Endodermal cell (in vitro differentiated cells): Measurements from ENCODE around the gene RALBP1. TPM values are rescaled to one million over a fixed set of nuclear protein-coding genes. Genes with fewer than 3 reads are reported as not detected.

Source experiments
- DNase-seq: peaks from one replicate; pipeline ENCODE4 v3.0.0-alpha.2; 2017
- H3K27ac ChIP-seq: 2 replicates; pipeline ENCODE4 v1.5.1; 2013; ENCODE audit warnings: mild to moderate bottlenecking, low read depth, low read length, moderate library complexity
- H3K27me3 ChIP-seq: 2 replicates; pipeline ENCODE4 v1.6.1; 2013; ENCODE audit warnings: mild to moderate bottlenecking, low read length, moderate library complexity; ENCODE audit not compliant: insufficient read depth, control insufficient read depth, poor library complexity, severe bottlenecking
- H3K36me3 ChIP-seq: 2 replicates; pipeline ENCODE4 v1.7.0; 2013; ENCODE audit warnings: mild to moderate bottlenecking, low read length, moderate library complexity; ENCODE audit not compliant: control insufficient read depth, insufficient read depth
- H3K4me1 ChIP-seq: one replicate; pipeline ENCODE4 v1.7.0; 2013; ENCODE audit warnings: low read length; ENCODE audit not compliant: control insufficient read depth, insufficient read depth
- H3K4me3 ChIP-seq: 2 replicates; pipeline ENCODE4 v1.5.1; 2013; ENCODE audit warnings: mild to moderate bottlenecking, low read length, moderate library complexity
- H3K9ac ChIP-seq: 2 replicates; pipeline ENCODE4 v1.6.1; 2013; ENCODE audit warnings: mild to moderate bottlenecking, low read length, moderate library complexity; ENCODE audit not compliant: poor library complexity, severe bottlenecking; ENCODE audit errors: extremely low read depth
- H3K9me3 ChIP-seq: 2 replicates; pipeline ENCODE4 v1.6.1; 2013; ENCODE audit warnings: mild to moderate bottlenecking, low read length, moderate library complexity; ENCODE audit not compliant: control insufficient read depth
- H3K27ac Mint-ChIP-seq: 2 replicates; pipeline ENCODE4 v1.8.0; 2020; ENCODE audit warnings: mixed read lengths
- H3K27me3 Mint-ChIP-seq: 2 replicates; pipeline ENCODE4 v1.8.0; 2021; ENCODE audit warnings: mild to moderate bottlenecking, mixed read lengths; ENCODE audit not compliant: insufficient read depth
- H3K36me3 Mint-ChIP-seq: 2 replicates; pipeline ENCODE4 v1.8.0; 2020; ENCODE audit warnings: low read depth, mixed read lengths
- H3K4me1 Mint-ChIP-seq: 2 replicates; pipeline ENCODE4 v1.8.0; 2020; ENCODE audit warnings: mixed read lengths
- H3K4me3 Mint-ChIP-seq: 2 replicates; pipeline ENCODE4 v1.8.0; 2020; ENCODE audit warnings: mild to moderate bottlenecking, moderate library complexity, mixed read lengths
- H3K9me3 Mint-ChIP-seq: 2 replicates; pipeline ENCODE4 v1.8.0; 2020; ENCODE audit warnings: mild to moderate bottlenecking, mixed read lengths
- CTCF ChIP-seq: fragments of 200-600 bp; sonication (generic); conservative IDR thresholded peaks from 2 replicates; pipeline ENCODE4 v1.5.0; 2021; ENCODE audit warnings: antibody characterized with exemption, mild to moderate bottlenecking
- WGBS, 2 experiments: methylation state at CpG; one replicate each; pipeline versions ENCODE4 v1.1.5 to v1.1.7; 2013; ENCODE audit warnings: missing lambda C conversion rate in 2 of 2, mixed read lengths in 1 of 2; ENCODE audit not compliant: insufficient coverage in 1 of 2, insufficient read length in 1 of 2; 5-methylcytosine and 5-hydroxymethylcytosine counted together
- total RNA-seq, 2 donors: library from RNA; stranded (reverse); fragmentation: NEBNext Ultra II Directional in 1 of 2; extraction: Animal tissue kit (Norgen Biotek cat#: 25700) in 1 of 2; gene quantifications; 2 replicates in 1 of 2; 3 replicates in 1 of 2; pipeline ENCODE4 v1.2.1, GENCODE V29; 2021

The RALBP1 gene
- total RNA-seq, 2 donors from 2014 or later = 60.5 to 64.9 TPM

- Mint-ChIP-seq H3K4me1 (no peaks in the 10 kb centered on the region), H3K27me3 (no peaks in the 10 kb centered on the region), H3K27ac (no peak overlapping the region), H3K9me3 (no peaks in the 10 kb centered on the region), H3K36me3 (peaks cover 48% of the 10 kb centered on the region), H3K4me3 (no peak overlapping the region)
- DNase-seq = no peak
- TF ChIP-seq CTCF = no peak
- Histone ChIP-seq H3K9ac (no peak overlapping the region), H3K27ac (no peak overlapping the region), H3K36me3 (peaks cover 85% of the 10 kb centered on the region), H3K4me3 (no peak overlapping the region), H3K9me3 (no peaks in the 10 kb centered on the region), H3K4me1 (no peaks in the 10 kb centered on the region), H3K27me3 (no peaks in the 10 kb centered on the region)
Measured at GRCh38 chr18:9568186-9568585, 92.9 kb downstream of the RALBP1 start.

GRCh38 chr18:9569178-9569577, 93.9 kb downstream of the RALBP1 start:
- no peak for DNase-seq
- no peaks in the 10 kb centered on the region for H3K9me3 ChIP-seq
- no peaks in the 10 kb centered on the region for H3K4me1 ChIP-seq
- H3K27ac ChIP-seq = no peak overlapping the region
- no peak overlapping the region for H3K4me3 ChIP-seq
- H3K27me3 Mint-ChIP-seq = no peaks in the 10 kb centered on the region
- H3K36me3 Mint-ChIP-seq = peaks cover 45% of the 10 kb centered on the region
- 91 to 100% methylated on average over 2 to 7 of the region's 8 CpGs for WGBS, 2 experiments
- H3K36me3 ChIP-seq = peaks cover 86% of the 10 kb centered on the region
- H3K27ac Mint-ChIP-seq = no peak overlapping the region
- no peak overlapping the region for H3K9ac ChIP-seq
- no peak overlapping the region for H3K4me3 Mint-ChIP-seq
- no peaks in the 10 kb centered on the region for H3K4me1 Mint-ChIP-seq
- H3K27me3 ChIP-seq = no peaks in the 10 kb centered on the region
- H3K9me3 Mint-ChIP-seq = no peaks in the 10 kb centered on the region
- no peak for TF ChIP-seq CTCF

- Histone ChIP-seq H3K27ac (no peak overlapping the region), H3K4me3 (no peak overlapping the region), H3K27me3 (no peaks in the 10 kb centered on the region), H3K9me3 (no peaks in the 10 kb centered on the region), H3K9ac (no peak overlapping the region), H3K36me3 (peaks cover 89% of the 10 kb centered on the region), H3K4me1 (no peaks in the 10 kb centered on the region)
- TF ChIP-seq CTCF = no peak
- Mint-ChIP-seq H3K36me3 (peaks cover 45% of the 10 kb centered on the region), H3K27me3 (no peaks in the 10 kb centered on the region), H3K9me3 (no peaks in the 10 kb centered on the region), H3K27ac (no peak overlapping the region), H3K4me1 (peaks cover 6% of the 10 kb centered on the region), H3K4me3 (no peak overlapping the region)
- WGBS, 2 experiments = 93 to 97% methylated on average over 2 to 3 of the region's 3 CpGs
- DNase-seq = no peak
Measured at GRCh38 chr18:9570255-9570654, 94.9 kb downstream of the RALBP1 start.
